Left lobe of liver (tissue), 2 donors: Measurements from ENCODE around the gene EPHB6. TPM values are rescaled to one million over a fixed set of nuclear protein-coding genes. Genes with fewer than 3 reads are reported as not detected.
A peak's percentile ranks its signal among the peaks of the same experiment; 100 is the strongest.

Experiments used
- ATAC-seq: fragments of 200-7000 bp; cut with Tn5 transposase; one replicate; pipeline ENCODE4 v1.9.1; 2020; ENCODE audit warnings: mild to moderate bottlenecking, moderate library complexity
- DNase-seq: peaks from one replicate; pipeline ENCODE4 v3.0.0-alpha.2; 2020; ENCODE audit warnings: low spot score
- total RNA-seq: library from RNA; stranded (reverse); gene quantifications from one replicate; pipeline ENCODE4 v1.2.1, GENCODE V29; 2021
- donor health status: DM: no; HTN: no; CAD: no; lungs with moderate emphysema.
- donor health status: DM: no; HTN: yes; CAD: no.

EPHB6 gene
- total RNA-seq, 1 donor from 2014 or later = 5.1 TPM

GRCh38 chr7:142894112-142894984, 39.5 kb downstream of the EPHB6 start:
- DNase-seq (no peak), ATAC-seq (no peak)

- no peak for ATAC-seq
- no peak for DNase-seq
Observed at GRCh38 chr7:142894985-142895593, 40.2 kb downstream of the EPHB6 start.

GRCh38 chr7:142896151-142896550, 41.3 kb downstream of the EPHB6 start:
- DNase-seq = no peak

DNA sequence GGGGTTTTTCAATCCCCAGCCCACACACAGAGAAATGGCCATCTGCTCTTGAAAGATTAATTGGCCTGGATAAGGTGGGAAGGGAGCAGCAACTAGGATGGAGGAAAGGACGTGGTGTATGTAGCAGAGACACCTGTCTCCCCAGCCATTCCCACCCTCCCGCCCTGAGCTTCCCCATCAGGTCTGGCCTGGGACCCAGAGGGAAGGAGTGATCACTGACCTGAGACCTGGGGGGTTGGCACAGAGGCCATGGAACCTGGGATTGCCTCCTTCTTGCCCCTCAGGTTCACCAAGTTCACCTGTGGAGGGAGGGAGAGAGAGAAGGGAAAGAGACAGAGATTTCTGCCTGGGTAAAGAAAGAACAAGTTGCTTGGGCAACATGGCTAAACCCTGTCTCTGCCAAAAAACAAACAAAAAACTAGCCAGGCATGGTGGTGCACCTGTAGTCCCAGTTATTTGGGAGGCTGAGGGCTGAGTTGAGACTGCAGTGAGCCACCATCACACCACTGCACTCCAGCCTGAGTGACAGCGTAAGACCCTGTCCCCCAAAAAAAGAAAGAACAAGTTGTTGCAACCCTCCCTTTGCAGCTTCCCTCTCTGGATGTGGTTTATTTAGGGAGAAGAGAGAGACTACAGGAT, 42.0 kb downstream of the EPHB6 start:
- no peak for ATAC-seq
- no peak for DNase-seq

More at GRCh38 chr7:142896151-142896550, 41.3 kb downstream of the EPHB6 start:
- no peak for ATAC-seq

GRCh38 chr7:142897691-142898090, 42.8 kb downstream of the EPHB6 start:
- DNase-seq (no peak), ATAC-seq (no peak)

- DNase-seq = no peak
- no peak for ATAC-seq
Observed at GRCh38 chr7:142898377-142899170, 43.7 kb downstream of the EPHB6 start.

DNA sequence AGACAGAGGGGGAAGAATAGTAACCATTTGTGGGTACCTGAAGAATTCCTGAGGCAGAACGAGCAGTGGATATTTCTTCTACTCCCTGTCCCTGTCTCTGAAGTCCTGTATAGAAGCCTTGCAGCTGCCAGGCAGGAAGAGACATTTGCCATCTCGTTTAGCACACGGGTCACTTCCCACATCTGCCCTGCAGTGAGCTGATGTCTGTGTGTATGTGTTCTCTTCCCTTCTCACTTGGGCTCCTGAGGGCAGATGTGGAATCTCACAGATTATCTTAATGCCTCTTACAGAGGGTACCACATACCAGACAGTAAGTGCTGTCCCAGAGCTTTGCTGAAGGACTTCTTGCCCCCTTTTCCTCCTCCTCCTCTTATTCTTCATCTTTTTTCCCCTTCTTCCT, 44.8 kb downstream of the EPHB6 start:
- DNase-seq = no peak
- no peak for ATAC-seq

- DNase-seq (no peak), ATAC-seq (no peak)
Observed at GRCh38 chr7:142901426-142902259, 46.8 kb downstream of the EPHB6 start.

DNA sequence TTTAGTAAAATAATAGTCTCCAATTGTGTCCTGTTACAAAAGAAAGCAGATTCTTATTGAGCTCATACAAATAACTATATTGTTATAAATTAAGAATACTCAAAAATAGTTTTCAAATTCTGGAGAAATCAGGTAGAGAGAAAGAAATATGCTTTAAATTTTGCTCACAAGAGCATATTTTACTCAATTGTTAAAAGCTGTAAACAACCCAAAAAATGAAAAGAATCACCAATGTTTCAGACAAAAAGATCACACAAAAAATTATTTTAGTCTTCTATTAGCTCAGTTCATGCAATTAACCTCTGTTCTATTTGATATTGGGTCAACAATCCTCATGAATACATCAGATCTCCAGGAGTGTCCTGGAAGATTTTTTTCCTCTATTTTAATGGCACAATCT, 49.3 kb downstream of the EPHB6 start:
- DNase-seq = no peak
- no peak for ATAC-seq

- no peak for DNase-seq
Observed at GRCh38 chr7:142905759-142906158, 50.9 kb downstream of the EPHB6 start.

GRCh38 chr7:142906643-142907042, 51.8 kb downstream of the EPHB6 start:
- DNase-seq (peak; percentile 72), ATAC-seq (peak; percentile 91)

More at GRCh38 chr7:142905759-142906158, 50.9 kb downstream of the EPHB6 start:
- no peak for ATAC-seq

GRCh38 chr7:142908290-142908689, 53.4 kb downstream of the EPHB6 start:
- DNase-seq = no peak
- ATAC-seq = no peak

DNA sequence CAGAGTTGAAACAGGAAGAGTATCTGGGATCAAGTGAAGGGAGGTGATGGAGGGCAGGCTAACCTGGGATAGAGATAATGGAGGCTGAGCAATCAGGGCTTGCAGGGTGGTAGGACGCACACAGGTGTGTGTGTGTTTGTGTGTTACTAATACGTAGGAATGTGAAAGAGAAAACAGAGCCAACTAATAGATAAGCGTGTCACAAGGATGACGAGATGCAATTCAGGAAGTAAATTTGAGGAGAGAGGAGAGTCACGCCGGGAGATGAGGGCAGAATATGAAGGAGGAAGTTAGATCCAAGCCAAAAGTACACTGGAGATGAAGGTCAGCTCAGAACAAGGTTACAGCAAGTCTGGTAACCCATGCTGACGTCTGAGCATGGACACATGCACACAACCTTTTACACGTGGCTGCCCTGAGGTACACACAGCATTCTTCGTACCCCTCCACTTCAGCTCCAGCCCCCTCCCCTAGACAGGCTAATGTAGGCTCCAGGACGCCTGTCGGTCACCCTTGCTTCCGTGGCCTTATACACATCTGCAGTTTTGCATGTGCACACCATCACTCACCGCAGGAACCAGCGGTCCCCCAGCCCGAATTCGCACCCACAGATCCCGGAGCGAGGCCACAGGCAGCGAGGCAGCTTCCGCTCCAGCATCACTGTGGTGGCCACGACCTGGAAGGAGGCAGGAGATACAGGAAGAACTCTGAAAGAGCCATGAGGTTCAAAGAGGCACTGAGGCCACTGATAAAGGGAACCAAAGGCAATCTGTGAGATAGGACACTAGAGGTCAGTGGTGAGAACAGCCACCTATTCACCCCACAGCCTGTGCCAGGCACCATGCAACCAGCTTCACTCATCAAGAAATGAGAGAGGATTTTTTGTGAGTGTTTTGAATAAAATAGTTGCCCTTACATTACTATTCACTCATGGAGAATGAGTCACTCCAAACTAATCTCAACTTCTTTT, 54.3 kb downstream of the EPHB6 start:
- ATAC-seq = peak; percentile 90
- DNase-seq = no peak

GRCh38 chr7:142910031-142910433, 55.2 kb downstream of the EPHB6 start:
- DNase-seq (no peak), ATAC-seq (no peak)

DNA sequence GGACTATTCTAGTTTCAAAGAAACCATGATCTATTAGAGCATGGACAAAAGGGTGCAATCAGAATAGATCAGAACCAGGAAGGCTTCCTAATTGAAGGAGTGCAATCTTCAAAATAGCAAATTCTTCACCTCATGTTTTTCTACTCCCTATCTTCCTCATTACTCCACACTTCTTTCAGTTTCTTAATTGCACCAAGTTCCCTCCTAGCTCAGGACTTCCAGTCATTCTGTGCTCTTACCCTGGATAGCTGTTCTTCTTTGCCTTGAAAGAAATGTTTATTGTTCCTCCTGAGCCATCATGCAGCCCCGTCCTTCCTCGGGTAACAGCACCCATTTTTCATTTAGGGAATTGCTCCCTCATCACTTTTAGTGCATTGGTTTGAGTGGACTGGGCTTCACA, 55.6 kb downstream of the EPHB6 start:
- ATAC-seq = no peak
- no peak for DNase-seq

GRCh38 chr7:142913051-142913450, 58.2 kb downstream of the EPHB6 start:
- no peak for ATAC-seq
- no peak for DNase-seq

- ATAC-seq (no peak), DNase-seq (no peak)
Observed at GRCh38 chr7:142913566-142913965, 58.7 kb downstream of the EPHB6 start.

GRCh38 chr7:142914121-142914520, 59.2 kb downstream of the EPHB6 start:
- ATAC-seq (no peak), DNase-seq (no peak)

DNA sequence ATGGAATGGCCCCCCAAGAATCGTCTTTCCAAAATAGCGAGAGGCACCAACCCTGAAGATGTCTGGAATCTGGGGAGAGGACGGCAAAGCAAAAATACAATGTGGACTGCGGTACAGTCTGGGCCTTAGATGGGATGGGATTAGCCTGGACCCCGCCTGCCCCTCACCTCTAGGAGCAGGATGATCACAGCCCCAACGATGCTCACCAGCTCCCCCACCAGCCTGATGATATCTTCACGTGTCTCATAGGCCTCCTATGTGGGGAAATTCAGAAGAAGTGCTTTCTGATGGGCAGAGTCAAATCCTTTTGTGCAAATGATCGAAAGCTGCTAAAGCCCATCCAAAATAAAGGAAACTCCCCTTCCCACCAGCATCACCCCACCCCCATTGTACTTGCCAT, 60.4 kb downstream of the EPHB6 start:
- no peak for ATAC-seq
- no peak for DNase-seq
